GM18951 (cell line): ENCODE results near the gene TWNK.

ENCODE experiments used
- POLR2A ChIP-seq: IDR thresholded peaks from 4 replicates; pipeline ENCODE4 v1.6.1; 2011; ENCODE audit warnings: mild to moderate bottlenecking; ENCODE audit not compliant: insufficient read length, insufficient read depth; ENCODE audit errors: extremely low read depth
- in situ Hi-C: fragments of 300-500 bp; cut with MboI; formaldehyde crosslinking; loops from one replicate; pipeline ENCODE4 v1.12.0; 2022; ENCODE audit warnings: low sequenced_read_pairs, mixed read lengths, inconsistent platforms; ENCODE audit not compliant: unreplicated experiment

TWNK gene

DNA sequence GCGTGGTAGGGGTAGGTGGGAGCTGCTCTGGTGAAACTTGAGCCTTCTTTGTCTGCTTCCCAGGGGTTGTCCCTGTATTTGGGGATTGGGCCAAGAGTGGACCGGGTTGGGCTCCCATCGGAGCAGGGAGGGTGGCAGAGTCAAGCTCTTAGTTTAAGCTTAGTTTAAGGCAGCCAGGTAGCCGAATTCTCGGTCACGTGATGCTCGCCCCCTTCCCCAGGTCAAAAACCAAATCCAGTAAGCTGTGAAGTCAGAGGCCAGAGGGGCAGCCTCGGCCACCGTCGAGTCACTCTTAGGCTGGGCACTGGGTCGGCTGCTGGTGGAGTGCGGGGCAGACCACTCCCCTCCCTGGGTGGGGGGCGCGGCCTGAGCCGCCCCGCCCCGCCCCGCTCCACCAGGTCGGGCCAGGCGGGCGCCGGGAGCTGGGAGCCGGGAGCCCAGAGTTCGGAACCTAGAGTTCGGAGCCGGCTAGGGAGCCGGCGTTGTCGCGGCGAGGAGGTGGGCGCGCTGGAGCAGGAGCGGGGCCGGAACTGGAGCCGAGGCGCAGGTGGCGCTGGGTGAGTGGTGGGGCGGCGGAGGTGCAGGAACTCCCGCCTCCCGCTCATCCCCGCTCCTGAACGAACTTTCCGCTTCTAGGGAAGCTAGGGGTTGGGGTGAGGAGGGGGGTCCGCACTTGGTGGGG is 9.5 kb downstream of the TWNK start:
- peak; percentile 48 for TF ChIP-seq POLR2A
- in situ Hi-C loops, result no loop called here

DNA sequence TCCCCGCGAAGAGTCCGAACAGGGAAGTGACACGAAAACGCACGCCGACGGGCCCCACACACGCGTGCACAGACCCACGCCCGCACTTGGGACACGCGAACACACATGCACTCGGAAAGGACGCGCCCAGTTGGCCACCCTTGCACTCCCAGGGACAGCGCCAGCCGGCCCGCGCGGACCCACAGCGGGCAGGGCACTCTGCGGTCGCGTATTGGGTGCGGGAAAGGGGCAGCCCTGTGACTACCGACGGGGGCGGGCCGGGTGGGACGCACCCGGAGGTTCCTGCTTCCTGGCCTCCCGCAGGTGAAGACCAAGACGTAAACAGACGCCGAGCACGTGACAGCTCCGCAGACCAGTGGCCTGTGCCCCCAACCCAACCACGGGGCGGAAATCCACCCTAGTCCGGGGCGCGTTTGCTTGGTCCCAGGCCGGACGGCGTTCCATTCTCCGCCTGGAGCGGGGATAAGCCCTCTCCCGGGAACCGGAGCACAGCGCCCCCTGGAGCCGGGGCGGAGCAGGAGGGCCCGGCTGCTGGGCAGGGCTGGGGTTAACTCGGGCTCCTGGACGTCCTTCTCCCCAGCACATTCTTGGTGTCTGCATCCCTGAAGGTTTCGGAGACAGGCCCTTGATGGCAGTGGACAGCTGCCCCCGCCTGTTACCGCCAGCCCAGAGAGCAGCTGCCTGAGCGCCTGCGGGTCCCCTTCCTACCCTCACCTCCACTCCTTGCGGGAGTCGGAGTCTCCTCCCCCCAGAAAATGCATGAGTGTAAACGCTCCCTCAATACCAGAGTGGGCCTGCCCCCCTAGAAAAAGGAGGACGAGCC is 10.2 kb downstream of the TWNK start:
- TF ChIP-seq POLR2A, result peak; percentile 49
- in situ Hi-C loops, result no loop called here

DNA sequence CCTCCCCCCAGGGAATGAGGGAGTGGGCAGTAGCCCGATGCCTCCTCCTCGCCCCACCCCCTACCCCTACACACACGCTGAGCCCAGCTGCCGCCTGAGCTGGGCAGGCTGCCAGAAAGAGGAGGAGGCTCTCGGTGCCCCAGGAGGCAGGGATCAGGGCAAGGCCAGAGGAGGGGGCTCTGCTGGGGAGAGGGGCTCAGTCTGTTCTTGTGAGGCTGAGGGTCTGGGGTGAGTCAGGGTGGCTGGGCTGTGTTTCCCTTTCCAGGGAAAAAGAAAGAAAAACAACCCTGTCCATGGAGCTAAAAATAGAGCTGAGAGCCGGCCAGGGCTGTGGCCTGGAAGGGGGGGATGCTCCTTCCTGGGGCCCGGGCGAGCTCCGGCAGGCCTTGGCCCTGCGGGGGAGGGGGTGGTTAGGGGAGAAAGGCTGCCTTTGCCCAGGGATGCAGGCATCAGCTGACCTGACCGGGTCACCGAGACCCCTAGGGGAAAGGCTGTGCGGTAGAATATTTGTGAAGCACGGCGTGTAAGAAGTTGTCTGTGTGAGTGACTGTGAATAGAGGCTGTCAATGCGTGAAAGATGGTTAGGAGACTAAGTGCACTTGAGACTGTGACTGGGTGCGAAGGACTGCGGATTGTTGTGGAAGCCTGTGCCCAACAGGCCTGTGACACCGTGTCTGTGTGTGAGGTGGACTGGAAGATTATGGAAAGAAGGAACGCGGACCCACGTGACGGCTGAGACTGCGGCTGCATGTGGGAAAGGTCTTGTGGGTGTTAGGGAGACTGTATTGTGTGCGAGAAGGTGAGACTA is 11.0 kb downstream of the TWNK start:
- in situ Hi-C loops, result no loop called here
- TF ChIP-seq POLR2A, result no peak

DNA sequence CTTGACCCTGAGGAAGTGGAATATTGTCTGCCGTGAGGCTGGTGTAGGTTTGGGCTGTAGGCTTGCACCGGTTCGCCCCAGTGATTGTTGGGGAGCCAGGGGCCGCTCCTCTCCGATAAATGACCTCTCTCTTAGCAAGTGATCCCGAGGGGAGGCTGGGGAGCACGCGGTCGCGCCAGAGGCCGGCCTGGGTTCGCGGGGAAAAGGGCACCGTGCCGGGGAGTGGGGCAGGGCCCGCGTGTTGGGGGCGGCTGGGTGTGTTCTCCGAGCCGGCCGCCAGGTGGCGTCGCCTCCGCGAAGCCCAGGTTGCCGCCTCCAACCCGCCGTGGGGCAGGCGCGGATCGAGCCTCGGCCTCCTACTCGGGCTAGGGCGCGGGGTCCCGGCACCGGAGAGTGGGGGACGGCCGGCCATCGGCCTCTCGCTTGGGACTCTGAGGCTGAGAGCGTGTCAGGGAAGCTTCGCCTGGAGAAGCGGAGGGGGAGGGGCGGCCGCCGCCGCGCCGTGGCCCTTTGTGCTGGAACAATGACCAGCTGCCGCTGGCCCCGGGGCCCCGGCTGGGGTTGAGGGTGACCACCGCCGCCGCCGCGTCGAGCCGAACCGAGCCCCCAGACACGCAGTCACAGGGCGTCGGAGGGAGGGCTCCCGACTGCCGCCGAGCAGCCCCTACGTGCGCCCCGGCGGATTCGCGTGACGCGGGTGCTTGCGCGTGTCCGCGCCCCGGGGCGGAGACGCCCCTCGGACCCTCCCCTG is 11.8 kb downstream of the TWNK start:
- peak; percentile 40 for TF ChIP-seq POLR2A

DNA sequence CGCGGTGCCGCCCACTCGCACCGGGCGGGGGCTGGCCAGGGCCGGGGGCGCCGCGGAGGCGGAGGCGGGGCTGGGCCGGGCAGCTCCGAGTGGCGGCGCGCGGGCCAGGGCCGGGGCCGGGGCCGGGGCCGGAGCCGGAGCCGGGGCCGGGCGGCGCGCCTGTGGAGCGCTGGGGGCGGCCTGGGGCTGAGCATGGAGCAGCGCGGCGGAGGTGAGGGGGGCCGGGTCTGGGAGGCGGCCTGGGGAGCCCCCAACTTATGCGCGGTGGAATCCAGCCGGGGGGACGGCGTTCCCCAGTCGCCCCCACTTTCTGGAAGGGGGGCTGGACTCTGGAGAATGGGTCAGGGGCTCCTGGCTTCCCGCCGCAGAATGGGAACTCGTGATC is 12.4 kb downstream of the TWNK start, which contains the start of gene LZTS2:
Gene LZTS2, plus strand, starts transcription at position 67 of the 385 bp plus-strand sequence. CDS start 2,731 bp downstream, outside the sequence.
- no peak for TF ChIP-seq POLR2A
- in situ Hi-C loops, result no loop called here

More for the DNA sequence above, 11.8 kb downstream of the TWNK start:
- in situ Hi-C loops, result no loop called here

DNA sequence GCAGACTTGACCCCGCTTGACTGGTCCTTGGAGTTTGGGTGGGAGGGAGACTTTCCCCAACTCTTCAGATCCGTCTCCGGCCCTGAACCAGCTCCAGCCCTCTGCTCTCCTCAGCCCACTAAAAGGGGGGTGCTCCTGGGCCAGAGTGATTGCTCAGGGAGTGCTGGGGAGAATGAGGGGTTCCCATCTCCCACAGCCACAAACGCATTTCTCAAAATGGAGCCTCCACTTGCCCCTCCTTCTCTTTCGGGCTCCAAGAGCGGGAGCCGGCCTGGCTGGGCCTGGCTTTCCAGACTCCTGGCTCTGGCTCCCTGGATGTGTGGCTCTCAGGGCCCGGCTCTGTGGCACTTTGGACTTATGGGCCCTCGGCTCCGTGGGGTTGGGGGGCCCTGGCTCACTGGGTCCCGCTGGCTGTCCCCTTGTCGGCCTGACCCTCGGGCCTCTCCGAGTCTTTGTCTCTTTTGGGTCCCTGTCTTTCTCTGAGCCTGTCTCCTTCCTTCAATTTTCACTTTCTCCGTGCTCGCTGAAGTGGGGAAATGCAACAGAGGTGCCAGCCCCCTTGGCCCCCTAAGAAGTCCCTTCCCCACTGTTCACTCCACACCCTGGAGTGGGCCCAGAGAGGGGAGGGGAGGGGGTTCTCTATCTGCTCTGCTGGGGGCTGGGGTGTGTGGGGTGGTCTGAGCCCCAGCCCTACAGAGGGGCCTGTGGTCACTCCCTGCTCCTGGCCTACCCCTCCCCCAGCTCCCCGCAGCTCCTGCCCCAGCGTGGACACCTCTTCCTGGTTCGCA is 13.0 kb downstream of the TWNK start:
- no peak for TF ChIP-seq POLR2A
- in situ Hi-C loops, result no loop called here

DNA sequence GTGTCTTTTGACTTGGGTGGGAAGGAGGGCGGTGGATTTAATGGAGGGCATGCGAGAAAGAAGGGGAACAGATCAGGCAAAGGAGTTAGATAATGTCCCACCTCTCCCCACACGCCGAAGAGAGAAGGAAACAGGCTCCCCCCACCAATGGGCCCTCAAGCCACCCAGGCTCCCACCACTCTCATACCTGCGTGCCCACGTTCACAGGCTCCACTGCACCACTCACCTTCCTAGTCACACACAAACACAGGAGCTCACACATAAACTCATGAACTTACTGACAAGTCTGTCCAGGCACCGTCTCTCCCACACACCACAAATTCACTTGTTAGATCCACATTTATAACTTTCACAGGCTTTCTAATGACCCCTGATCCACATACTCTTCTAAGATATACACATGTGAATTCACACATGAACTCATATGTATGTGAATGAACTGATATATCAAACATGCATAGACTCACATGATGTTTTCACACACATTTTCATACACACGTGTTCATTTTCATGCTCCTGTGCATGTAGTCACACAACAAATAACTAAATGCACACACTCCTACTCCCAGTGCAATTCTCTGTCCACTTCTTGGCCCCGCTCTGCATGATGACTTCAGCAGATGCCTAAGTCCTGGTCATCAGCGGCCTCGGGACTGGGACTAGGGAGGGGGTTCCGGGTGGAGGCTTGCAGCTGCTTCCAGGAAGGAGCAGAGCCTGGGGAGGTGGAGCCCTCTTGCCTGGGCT is 13.7 kb downstream of the TWNK start:
- in situ Hi-C loops, result no loop called here

DNA sequence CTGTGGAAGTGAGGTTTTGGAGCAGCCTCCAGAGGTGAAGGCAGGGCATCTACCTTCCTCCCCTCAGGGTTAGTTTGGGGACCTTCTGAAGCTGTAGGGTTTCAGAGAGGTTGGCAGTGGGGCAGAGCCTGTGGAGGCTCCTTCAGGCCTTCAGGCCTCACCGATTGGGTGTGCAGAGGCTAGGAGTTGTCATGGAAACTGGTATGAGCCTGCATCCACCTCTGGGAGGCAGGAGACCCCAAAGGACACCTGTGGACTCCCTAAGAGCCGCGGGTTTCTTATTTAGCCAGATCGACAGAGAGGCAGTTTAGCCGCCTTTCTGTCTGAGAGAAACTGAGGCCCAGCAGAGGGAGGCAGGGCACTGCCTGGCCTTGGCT is 14.3 kb downstream of the TWNK start:
- in situ Hi-C loops, result no loop called here
- TF ChIP-seq POLR2A, result no peak

More for the DNA sequence above, 13.7 kb downstream of the TWNK start:
- no peak for TF ChIP-seq POLR2A

DNA sequence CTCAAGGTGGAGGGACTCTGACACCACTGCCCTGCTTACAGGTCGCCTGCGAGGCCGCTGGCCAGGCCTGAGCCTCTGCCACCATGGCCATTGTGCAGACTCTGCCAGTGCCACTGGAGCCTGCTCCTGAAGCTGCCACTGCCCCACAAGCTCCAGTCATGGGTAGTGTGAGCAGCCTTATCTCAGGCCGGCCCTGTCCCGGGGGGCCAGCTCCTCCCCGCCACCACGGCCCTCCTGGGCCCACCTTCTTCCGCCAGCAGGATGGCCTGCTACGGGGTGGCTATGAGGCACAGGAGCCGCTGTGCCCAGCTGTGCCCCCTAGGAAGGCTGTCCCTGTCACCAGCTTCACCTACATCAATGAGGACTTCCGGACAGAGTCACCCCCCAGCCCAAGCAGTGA is 15.1 kb downstream of the TWNK start:
- in situ Hi-C loops, result no loop called here
- TF ChIP-seq POLR2A, result no peak

DNA sequence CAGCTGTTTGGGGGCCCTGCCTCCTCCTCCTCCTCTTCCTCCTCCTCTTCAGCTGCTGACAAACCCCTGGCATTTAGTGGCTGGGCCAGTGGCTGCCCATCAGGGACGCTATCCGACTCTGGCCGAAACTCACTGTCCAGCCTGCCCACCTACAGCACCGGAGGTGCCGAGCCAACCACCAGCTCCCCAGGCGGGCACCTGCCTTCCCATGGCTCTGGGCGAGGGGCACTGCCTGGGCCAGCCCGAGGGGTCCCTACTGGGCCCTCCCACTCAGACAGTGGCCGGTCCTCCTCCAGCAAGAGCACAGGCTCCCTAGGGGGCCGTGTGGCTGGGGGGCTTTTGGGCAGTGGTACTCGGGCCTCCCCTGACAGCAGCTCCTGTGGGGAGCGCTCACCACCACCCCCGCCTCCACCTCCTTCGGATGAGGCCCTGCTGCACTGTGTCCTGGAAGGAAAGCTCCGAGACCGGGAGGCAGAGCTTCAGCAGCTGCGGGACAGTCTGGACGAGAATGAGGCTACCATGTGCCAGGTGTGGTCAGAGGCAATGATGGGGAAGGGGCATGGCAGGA is 16.4 kb downstream of the TWNK start:
- in situ Hi-C loops, result no loop called here
- no peak for TF ChIP-seq POLR2A

DNA sequence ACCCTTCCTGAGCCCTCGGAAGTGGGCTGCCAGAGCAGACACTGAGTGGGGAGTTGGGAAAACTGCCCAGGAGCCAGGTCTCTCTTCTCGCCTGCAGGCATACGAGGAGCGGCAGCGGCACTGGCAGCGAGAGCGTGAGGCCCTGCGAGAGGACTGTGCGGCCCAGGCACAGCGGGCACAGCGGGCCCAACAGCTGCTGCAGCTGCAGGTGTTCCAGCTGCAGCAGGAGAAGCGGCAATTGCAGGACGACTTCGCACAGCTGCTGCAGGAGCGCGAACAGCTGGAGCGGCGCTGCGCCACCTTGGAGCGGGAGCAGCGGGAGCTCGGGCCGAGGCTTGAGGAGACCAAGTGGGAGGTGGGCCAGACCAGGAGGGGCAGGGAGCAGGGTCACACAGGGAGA is 18.0 kb downstream of the TWNK start:
- TF ChIP-seq POLR2A, result no peak
- in situ Hi-C loops, result no loop called here
